OCI-LY3 (cell line): Measurements from ENCODE around the gene PATL2.
"Not testable (repeated sequence)": the region's sequence is repeated elsewhere in the genome, so short reads cannot be mapped to it uniquely, and the experiment has no call there.

Experiments used
- H2AFZ ChIP-seq: fragments of 200-600, 300-600 bp; shearing (Covaris generic); 2 replicates; pipeline ENCODE4 v1.6.0; 2014; ENCODE audit warnings: antibody characterized with exemption, low read depth, low read length
- H3K27ac ChIP-seq: fragments of 200-600, 300-600 bp; sonication (generic); 2 replicates; pipeline ENCODE4 v1.5.1; 2014; ENCODE audit warnings: mild to moderate bottlenecking, low read length, moderate library complexity, mixed read lengths
- H3K27me3 ChIP-seq: fragments of 200-600, 300-600 bp; sonication (generic); 2 replicates; pipeline ENCODE4 v1.6.1; 2014; ENCODE audit warnings: low read depth, low read length, mixed read lengths
- H3K36me3 ChIP-seq: fragments of 200-600, 300-600 bp; sonication (generic); replicated peaks from 2 replicates; pipeline ENCODE3; 2014; ENCODE audit warnings: low read depth, low read length, mixed read lengths
- H3K4me1 ChIP-seq: fragments of 300-600, 200-600 bp; sonication (generic); 2 replicates; pipeline ENCODE4 v1.6.1; 2014; ENCODE audit warnings: low read length, mixed read lengths
- H3K4me2 ChIP-seq: fragments of 200-600, 300-600 bp; sonication (generic); 2 replicates; pipeline ENCODE4 v1.6.1; 2014; ENCODE audit warnings: low read length, mixed read lengths
- H3K4me3 ChIP-seq: fragments of 300-600, 200-600 bp; sonication (generic); 2 replicates; pipeline ENCODE4 v1.5.1; 2014; ENCODE audit warnings: antibody characterized with exemption, mild to moderate bottlenecking, low read length, moderate library complexity
- H3K79me2 ChIP-seq: fragments of 300-600, 200-600 bp; shearing (Covaris generic); 2 replicates; pipeline ENCODE4 v1.6.1; 2014; ENCODE audit warnings: mild to moderate bottlenecking, low read length, mixed read lengths
- H3K9ac ChIP-seq: fragments of 300-600, 200-600 bp; shearing (Covaris generic); 2 replicates; pipeline ENCODE4 v1.6.0; 2014; ENCODE audit warnings: mild to moderate bottlenecking, low read length, moderate library complexity
- H3K9me3 ChIP-seq: fragments of 200-600, 300-600 bp; shearing (Covaris generic); 2 replicates; pipeline ENCODE4 v1.6.1; 2014; ENCODE audit warnings: low read length, mixed read lengths; ENCODE audit not compliant: insufficient read depth
- H4K20me1 ChIP-seq: fragments of 200-600, 300-600 bp; sonication (generic); 2 replicates; pipeline ENCODE4 v1.6.1; 2016; ENCODE audit warnings: low read length, mixed read lengths; ENCODE audit not compliant: insufficient read depth
- CTCF ChIP-seq: fragments of 200-600, 300-600 bp; sonication (generic); IDR thresholded peaks from 2 replicates; pipeline ENCODE4 v1.5.1; 2014; ENCODE audit warnings: antibody characterized with exemption, low read length, low read depth
- EZH2phosphoT487 ChIP-seq: fragments of 200-600 bp; shearing (Covaris generic); IDR thresholded peaks from 2 replicates; pipeline ENCODE4 v1.6.1; 2018; ENCODE audit warnings: antibody characterized with exemption, mixed run types, low read depth

The PATL2 gene

GRCh38 chr15:44711096-44711742 is at the start of gene PATL2, which contains the start of gene B2M:
PATL2 (minus strand) TSS chr15:44711323; CDS start chr15:44676490, 34,833 bp downstream.
B2M (plus strand) TSS chr15:44711517; CDS start chr15:44711547, 30 bp downstream.
- H3K4me2 ChIP-seq: peak within 1 kb of the TSS; percentile 92
- peak within 1 kb of the TSS; percentile 96 for H3K4me3 ChIP-seq
- peak within 1 kb of the TSS; percentile 99 for H3K9ac ChIP-seq
- H3K27me3 ChIP-seq: no peaks in the 10 kb centered on the region
- peaks cover 47% of the 10 kb centered on the region for H3K36me3 ChIP-seq
- peaks cover 40% of the 10 kb centered on the region for H3K4me1 ChIP-seq
- TF ChIP-seq EZH2phosphoT487 (no peak), CTCF (no peak)
- peak within 1 kb of the TSS; percentile 96 for H3K27ac ChIP-seq
- peaks cover 45% of the 10 kb centered on the region for H4K20me1 ChIP-seq
- peaks cover 70% of the 10 kb centered on the region for H3K79me2 ChIP-seq
- no peak within 1 kb of the TSS; the same call in 1 of the 2 replicates for H2AFZ ChIP-seq
- H3K9me3 ChIP-seq: no peaks in the 10 kb centered on the region

GRCh38 chr15:44753345-44753744 is 42.2 kb upstream of the PATL2 start:
- H3K9me3 ChIP-seq: 0 out of 2 replicates have a peak, but pooled peaks cover 5% of the 10 kb centered on the region
- H3K4me3 ChIP-seq: no peak overlapping the region
- H3K27ac ChIP-seq: no peak overlapping the region
- H3K4me2 ChIP-seq: no peak overlapping the region
- no peaks in the 10 kb centered on the region for H3K27me3 ChIP-seq
- H3K4me1 ChIP-seq: no peaks in the 10 kb centered on the region
- no peak overlapping the region for H2AFZ ChIP-seq
- H3K9ac ChIP-seq: no peak overlapping the region
- no peaks in the 10 kb centered on the region for H4K20me1 ChIP-seq
- no peaks in the 10 kb centered on the region for H3K79me2 ChIP-seq
- H3K36me3 ChIP-seq: no peaks in the 10 kb centered on the region
- TF ChIP-seq EZH2phosphoT487: no peak
- TF ChIP-seq CTCF: no peak

GRCh38 chr15:44743454-44743853 is 32.3 kb upstream of the PATL2 start:
- H3K79me2 ChIP-seq, H3K9me3 ChIP-seq, H3K4me3 ChIP-seq, H2AFZ ChIP-seq, H3K36me3 ChIP-seq, H3K4me1 ChIP-seq, H3K27ac ChIP-seq, H3K27me3 ChIP-seq, H4K20me1 ChIP-seq, H3K9ac ChIP-seq, H3K4me2 ChIP-seq: not testable (repeated sequence)

GRCh38 chr15:44739222-44739847 is 28.2 kb upstream of the PATL2 start:
- not testable (repeated sequence) for H3K27ac ChIP-seq, H3K27me3 ChIP-seq, H3K4me3 ChIP-seq, H3K79me2 ChIP-seq, H4K20me1 ChIP-seq, H3K4me2 ChIP-seq, H3K36me3 ChIP-seq, H3K9me3 ChIP-seq, H3K9ac ChIP-seq, H2AFZ ChIP-seq
- H3K4me1 ChIP-seq: peaks cover 23% of the 10 kb centered on the region

GRCh38 chr15:44738340-44738984 is 27.3 kb upstream of the PATL2 start:
- TF ChIP-seq EZH2phosphoT487 (no peak), CTCF (peak; percentile 85)
- H2AFZ ChIP-seq: no peak overlapping the region

More at GRCh38 chr15:44738340-44738984, 27.3 kb upstream of the PATL2 start:
- no peak overlapping the region for H3K4me3 ChIP-seq
- H3K27ac ChIP-seq: no peak overlapping the region
- no peaks in the 10 kb centered on the region for H3K79me2 ChIP-seq
- no peaks in the 10 kb centered on the region for H4K20me1 ChIP-seq
- no peak overlapping the region for H3K9ac ChIP-seq
- no peaks in the 10 kb centered on the region for H3K36me3 ChIP-seq
- no peaks in the 10 kb centered on the region for H3K9me3 ChIP-seq
- no peaks in the 10 kb centered on the region for H3K27me3 ChIP-seq
- H3K4me1 ChIP-seq: peaks cover 30% of the 10 kb centered on the region
- H3K4me2 ChIP-seq: no peak overlapping the region
